ENCODE results near the gene CARMIL1.

The CARMIL1 gene

DNA sequence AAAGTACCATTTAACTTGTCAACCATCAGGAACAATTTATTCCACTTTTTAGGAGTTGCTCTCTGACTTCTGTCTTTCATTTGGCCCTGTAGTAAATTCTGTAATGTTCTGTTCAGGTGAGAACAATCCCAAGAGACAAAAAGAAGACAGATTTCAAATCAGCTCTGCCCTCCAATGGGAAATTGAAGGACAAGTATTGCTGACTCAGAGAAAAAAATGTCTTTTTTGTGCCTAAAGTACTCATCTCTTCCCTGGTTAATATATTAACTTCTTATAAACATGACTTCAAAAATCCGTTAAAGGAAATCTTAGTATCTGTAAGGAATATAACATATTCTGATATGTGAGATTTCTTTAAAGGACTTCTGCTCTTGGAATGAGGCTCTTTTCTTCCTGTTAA, 334.2 kb downstream of the CARMIL1 start:
- DNase-seq (ENCODE audit: low read depth, low spot score): no peak

- no peak for DNase-seq (ENCODE audit: low read depth, low spot score)
Measured at GRCh38 chr6:25614052-25614451, 334.9 kb downstream of the CARMIL1 start.

DNA sequence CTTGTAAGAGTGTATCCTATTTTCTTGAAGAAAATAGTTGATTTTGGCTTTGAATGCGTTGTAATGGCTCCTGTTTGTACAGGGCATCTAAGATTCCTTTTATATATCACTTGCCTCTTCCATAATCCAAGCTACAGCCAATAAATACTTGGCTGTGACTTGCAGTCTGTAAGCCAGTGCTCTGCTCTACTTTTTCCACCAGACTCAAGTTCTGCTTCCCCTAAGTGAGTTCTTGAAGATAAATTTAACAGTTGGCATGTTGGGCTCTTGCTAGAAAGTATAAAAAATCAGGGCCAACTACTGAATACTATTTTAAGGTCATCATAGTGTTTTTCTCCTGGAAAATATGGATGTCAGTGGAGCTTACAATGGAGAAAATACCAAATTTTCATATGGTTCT, 336.3 kb downstream of the CARMIL1 start:
- DNase-seq (ENCODE audit: low read depth, low spot score): no peak

DNA sequence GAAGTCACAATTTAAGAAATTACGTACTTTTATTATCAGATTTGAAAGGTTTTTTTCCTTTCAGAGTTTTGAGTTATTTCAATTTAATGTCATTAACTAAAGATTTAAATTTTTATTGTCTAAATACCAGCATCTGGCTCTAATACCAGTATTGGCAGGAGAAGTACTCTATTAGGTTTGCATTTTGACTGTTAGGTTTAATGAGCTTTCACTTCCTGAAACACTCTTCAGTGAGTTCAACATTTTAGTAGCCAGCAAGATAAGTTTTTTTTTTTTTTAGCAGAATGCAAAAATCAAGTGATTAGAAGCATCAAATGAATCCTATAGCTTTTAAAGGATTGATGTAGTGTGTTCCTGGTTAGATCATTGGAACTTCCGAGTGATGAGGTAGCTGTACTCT, 338.8 kb downstream of the CARMIL1 start:
- no peak for DNase-seq (ENCODE audit: low read depth, low spot score)

DNA sequence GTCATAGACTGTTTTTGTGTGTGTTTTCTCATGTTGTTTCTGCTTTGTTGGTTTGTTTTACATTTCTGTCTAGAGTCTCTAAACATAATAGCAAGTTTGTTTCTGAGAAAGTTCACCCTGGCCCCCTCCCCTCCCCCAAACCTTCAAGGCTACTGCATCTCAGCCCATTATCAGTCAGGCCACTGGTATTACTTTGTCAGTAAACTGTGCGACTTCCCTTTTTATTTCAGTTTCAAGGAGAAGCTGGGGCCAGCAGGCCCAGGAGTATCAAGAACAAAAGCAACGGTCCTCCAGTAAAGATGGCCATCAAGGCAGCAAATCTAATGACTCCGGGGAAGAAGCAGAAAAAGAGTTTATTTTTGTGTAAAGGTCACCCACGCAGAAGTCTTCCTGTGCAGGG, 340.0 kb downstream of the CARMIL1 start:
- no peak for DNase-seq (ENCODE audit: low read depth, low spot score)

- DNase-seq (ENCODE audit: low read depth, low spot score): no peak
Measured at GRCh38 chr6:25620391-25620790, 341.2 kb downstream of the CARMIL1 start.

GRCh38 chr6:25623065-25623464, 343.9 kb downstream of the CARMIL1 start:
- DNase-seq (ENCODE audit: low read depth, low spot score): no peak

GRCh38 chr6:25623879-25624278, 344.7 kb downstream of the CARMIL1 start:
- DNase-seq (ENCODE audit: low read depth, low spot score): no peak

DNA sequence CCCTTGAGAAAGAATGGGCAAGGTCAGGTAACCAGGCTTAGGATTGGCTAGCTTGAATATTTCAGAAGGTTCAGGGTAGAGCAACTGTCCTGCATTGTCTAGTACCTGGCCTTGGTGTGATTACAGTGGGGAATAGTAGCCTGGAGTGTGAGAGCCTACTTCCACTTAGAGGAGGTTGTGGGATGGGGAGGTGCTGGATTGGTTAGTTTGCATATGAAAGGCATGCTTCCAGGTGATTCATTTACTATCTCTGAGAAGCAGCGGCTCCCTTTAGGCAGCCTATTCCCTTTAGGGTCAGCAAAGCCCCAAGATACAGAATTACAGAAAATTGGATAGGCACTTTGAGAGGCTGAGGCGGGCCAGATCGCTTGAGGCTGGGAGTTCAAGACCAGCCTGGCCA, 347.8 kb downstream of the CARMIL1 start:
- peak; percentile 61 for DNase-seq (ENCODE audit: low read depth, low spot score)

DNA sequence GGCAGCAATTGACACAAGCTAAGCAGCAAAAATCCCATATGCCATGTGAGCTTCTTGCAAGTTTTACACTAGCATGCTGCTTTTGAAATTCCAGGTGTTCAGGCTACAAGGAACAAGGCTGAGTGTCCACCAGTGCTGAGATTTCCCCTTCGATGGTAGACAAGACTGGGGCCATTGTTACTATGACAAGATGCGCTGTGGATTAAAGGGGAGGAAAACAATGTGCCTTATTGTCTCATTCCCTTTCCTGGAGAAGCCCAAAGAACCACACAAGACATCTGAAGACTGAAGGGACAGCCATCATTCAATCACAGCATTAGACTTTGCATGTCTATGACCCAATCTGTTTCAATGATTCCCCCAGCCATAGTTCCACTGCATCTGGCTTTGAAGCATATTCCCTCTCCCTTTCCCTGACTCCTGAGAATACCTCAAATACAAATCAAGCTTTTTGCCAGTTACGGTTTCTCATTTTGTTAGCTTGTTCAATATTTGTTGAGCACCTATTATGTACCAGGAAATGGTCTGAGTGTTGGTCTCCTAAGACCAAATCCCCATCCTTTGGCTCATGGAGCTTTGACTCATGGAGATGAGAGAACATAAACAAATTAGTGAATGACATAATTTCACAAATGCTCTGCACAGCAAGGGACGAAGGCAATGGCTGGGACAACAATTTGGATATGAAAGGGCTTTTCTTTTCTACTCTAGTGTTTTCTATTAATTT, 349.5 kb downstream of the CARMIL1 start:
- no peak for DNase-seq (ENCODE audit: low read depth, low spot score)

DNA sequence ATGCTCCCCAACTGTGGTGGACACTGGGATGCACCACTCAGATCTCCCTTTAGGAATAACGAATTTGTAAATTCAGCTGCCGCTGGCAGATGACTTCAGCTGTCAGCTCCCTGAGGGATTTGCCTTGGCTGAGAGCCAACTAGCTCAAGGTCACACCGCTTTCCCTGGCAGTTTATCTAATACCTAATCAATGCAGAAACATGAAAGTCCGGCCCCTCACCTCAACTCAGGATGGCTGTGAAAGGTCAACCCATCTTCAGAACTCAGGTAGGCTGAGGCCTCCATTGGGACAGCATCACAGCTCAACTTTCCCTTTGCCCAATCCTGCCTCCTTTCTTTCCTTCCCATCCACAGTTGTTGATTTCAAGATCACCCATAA, 350.0 kb downstream of the CARMIL1 start:
- no peak for DNase-seq (ENCODE audit: low read depth, low spot score)

DNA sequence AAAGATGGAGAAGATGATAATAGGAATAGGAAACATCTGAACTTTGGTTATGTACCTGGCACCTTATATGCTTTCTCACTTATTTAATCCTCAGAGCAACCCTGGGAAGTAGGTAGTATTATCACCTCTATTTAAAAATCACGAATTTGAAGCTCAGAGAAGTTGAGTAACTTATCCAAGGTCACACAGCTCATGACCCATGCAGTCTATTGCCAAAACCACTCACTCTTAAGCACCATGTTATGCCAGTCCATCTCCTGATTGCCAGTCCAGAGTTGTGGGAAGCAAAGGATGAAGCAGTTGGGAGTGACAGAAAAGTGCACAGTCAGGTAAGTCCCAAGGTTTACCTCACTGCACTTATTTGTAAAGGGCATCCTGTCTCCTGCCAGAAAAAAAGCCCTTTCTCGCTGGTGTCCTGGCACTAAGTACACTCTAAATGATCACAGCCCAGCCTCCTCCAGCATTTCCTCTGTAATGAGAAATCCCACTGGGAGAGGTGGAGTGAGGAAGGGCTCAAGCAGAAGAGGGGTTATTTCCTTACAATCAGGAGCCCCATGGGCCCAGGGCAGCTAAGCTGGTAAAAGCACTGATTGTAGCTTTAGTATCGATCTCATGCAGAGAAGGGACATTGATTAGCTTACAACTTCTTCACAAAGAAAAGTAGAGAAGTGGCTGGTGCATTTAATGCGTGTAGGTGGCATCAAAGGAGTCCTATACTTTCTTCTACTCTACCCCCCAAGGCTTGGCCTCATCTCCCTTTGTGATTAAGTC, 351.5 kb downstream of the CARMIL1 start:
- DNase-seq (ENCODE audit: low read depth, low spot score): no peak

DNA sequence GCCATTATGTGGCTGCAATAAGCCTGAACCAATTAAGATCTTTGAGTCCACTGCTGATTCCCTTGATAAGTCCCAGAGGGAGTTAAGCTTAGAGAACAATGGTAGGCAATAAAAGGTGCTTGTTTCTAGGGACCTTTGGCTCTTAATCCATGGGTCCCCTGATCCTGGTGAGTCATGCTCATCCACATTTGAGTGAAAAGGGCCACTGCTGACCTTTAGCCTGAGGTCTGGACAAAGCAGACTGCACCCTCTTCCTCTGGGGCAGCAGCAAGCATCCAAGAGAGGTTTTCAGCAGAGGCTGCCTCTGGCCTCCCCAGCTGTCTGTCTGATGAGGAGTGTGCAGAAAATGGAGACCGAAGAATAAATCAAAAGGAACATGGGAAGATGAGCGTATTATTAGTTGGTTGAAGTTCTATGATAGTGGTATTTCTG, 356.7 kb downstream of the CARMIL1 start:
- DNase-seq (ENCODE audit: low read depth, low spot score): no peak

DNA sequence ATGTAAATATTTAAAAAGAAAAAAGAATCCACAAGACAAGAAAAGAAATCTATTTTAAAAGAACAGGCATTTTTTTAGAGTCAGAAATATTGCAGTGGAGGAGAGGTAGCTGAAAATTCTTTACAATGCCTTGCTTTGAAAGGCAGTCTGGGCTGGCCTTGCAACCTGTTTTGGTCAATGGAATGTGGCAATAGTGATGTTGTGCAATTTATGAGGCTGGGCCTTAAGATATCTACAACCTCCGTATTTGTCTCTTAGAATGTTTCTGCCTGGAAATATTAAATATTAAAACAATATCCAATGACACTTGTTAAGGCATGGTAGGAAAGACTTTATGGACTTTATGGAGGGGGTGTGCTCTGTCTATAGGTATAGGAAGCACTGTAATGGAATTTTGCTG, 358.0 kb downstream of the CARMIL1 start:
- DNase-seq (ENCODE audit: low read depth, low spot score): no peak

- DNase-seq (ENCODE audit: low read depth, low spot score): peak; percentile 47
Measured at GRCh38 chr6:25637960-25638434, 358.8 kb downstream of the CARMIL1 start.

GRCh38 chr6:25639653-25640052, 360.5 kb downstream of the CARMIL1 start:
- no peak for DNase-seq (ENCODE audit: low read depth, low spot score)

DNA sequence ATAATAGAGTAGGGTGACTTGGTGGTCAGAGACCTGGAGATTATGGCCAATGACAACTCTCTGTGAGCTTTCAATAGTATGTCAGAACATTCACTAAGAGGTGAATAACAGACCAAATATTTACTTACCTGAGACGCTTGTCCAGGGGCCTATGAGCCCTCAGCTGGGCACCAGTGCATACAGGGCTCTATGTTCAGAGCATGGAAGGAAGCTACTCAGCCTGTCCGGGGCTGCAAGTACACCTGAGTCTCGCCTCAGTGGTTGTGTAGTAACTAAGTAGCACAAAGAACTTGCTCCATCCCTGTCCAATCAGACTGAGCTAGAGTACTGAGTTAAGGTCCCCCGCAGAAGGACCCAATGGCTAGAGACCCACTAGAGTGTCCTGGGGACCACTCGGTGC, 361.3 kb downstream of the CARMIL1 start:
- DNase-seq (ENCODE audit: low read depth, low spot score): no peak

DNA sequence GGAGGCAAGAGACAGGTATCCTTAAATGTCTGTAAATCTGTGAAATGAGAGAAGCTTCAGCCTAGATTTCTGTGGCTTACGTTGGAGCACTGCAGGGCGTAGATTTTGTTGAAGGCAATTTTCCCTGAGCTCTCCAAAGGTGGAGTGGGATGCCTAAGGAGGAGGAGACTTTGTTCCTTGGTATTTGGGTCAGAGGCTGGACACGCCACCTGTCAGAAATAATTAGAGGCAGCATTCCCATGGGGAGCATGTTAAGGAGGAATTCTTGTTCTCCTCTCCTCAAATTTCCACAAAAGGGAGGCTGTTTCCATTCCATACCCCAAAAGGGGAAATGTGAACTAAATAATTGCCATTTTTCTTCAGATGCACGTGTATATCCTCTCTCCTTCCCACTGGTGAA, 361.7 kb downstream of the CARMIL1 start:
- DNase-seq (ENCODE audit: low read depth, low spot score): no peak

DNA sequence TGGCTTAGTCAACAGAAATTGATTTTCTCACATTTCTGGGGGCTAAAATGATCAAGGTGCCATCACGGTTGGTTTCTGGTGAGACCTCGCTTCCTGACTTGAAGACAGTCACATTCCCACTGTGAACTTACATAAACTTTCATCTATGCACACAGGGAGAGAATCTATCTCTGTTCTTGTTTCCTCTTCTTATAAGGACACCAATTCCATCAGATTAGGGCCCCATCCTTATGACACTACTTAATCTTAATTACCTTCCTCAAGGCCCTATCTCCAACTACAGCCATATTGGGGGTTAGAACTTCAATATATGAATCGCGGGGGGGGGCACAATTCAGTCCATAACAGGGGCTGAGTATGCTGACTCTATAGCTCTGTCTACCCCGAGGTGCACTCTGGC, 362.2 kb downstream of the CARMIL1 start:
- DNase-seq (ENCODE audit: low read depth, low spot score): no peak

- no peak for DNase-seq (ENCODE audit: low read depth, low spot score)
Measured at GRCh38 chr6:25641940-25642666, 362.9 kb downstream of the CARMIL1 start.

- no peak for DNase-seq (ENCODE audit: low read depth, low spot score)
Measured at GRCh38 chr6:25642667-25643328, 363.6 kb downstream of the CARMIL1 start.

- DNase-seq (ENCODE audit: low read depth, low spot score): no peak
Measured at GRCh38 chr6:25645916-25646315, 366.7 kb downstream of the CARMIL1 start.

Data from ELF-1 (cell line).